Measurements from ENCODE around the gene DNAH5.
"Not testable (repeated sequence)": the region's sequence is repeated elsewhere in the genome, so short reads cannot be mapped to it uniquely, and the experiment has no call there.

Gene DNAH5

GRCh38 chr5:13821366-13821765, 123.1 kb downstream of the DNAH5 start:
- no peak overlapping the region for H3K27ac Mint-ChIP-seq

DNA sequence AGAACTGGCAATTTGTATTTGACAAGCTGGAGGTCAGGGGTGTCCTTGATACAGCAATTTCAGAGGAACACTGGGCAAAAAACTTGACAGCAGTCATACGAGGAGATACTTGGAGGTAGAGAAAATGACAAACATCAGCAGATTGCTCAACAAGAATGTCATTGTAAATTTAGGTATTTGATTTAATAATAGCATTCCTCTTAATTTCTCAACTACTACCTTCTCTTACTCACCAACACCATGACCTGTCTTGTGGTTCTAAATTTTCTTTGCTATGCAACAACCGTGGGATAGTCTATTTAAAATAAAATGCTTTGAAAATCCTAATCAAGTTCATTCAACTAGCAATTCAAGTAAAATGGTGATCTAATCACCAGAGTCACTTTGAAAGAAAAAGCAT, 128.4 kb downstream of the DNAH5 start:
- H3K9me3 Mint-ChIP-seq: peaks cover 4% of the 10 kb centered on the region
- H3K4me1 Mint-ChIP-seq: no peaks in the 10 kb centered on the region
- H3K4me3 Mint-ChIP-seq: no peak overlapping the region
- H3K27ac Mint-ChIP-seq: no peak overlapping the region
- H3K36me3 Mint-ChIP-seq: no peaks in the 10 kb centered on the region
- H3K27me3 Mint-ChIP-seq: no peaks in the 10 kb centered on the region

More at GRCh38 chr5:13821366-13821765, 123.1 kb downstream of the DNAH5 start:
- Mint-ChIP-seq H3K4me3 (no peak overlapping the region), H3K4me1 (no peaks in the 10 kb centered on the region), H3K9me3 (peaks cover 4% of the 10 kb centered on the region), H3K27me3 (no peaks in the 10 kb centered on the region), H3K36me3 (no peaks in the 10 kb centered on the region)

- H3K36me3 Mint-ChIP-seq: no peaks in the 10 kb centered on the region
- H3K27ac Mint-ChIP-seq: no peak overlapping the region
- H3K4me3 Mint-ChIP-seq: no peak overlapping the region
- H3K27me3 Mint-ChIP-seq: no peaks in the 10 kb centered on the region
- H3K4me1 Mint-ChIP-seq: no peaks in the 10 kb centered on the region
- peaks cover 4% of the 10 kb centered on the region for H3K9me3 Mint-ChIP-seq
Measured at GRCh38 chr5:13814301-13814700, 130.2 kb downstream of the DNAH5 start.

GRCh38 chr5:13809921-13810320, 134.6 kb downstream of the DNAH5 start:
- Mint-ChIP-seq H3K9me3 (peaks cover 7% of the 10 kb centered on the region), H3K4me1 (no peaks in the 10 kb centered on the region)

GRCh38 chr5:13804336-13804735, 140.2 kb downstream of the DNAH5 start:
- Mint-ChIP-seq H3K4me3 (no peak overlapping the region), H3K4me1 (no peaks in the 10 kb centered on the region), H3K27me3 (no peaks in the 10 kb centered on the region), H3K27ac (no peak overlapping the region), H3K9me3 (peaks cover 12% of the 10 kb centered on the region), H3K36me3 (no peaks in the 10 kb centered on the region)

More at GRCh38 chr5:13809921-13810320, 134.6 kb downstream of the DNAH5 start:
- Mint-ChIP-seq H3K27me3 (no peaks in the 10 kb centered on the region), H3K36me3 (no peaks in the 10 kb centered on the region), H3K4me3 (no peak overlapping the region), H3K27ac (no peak overlapping the region)

GRCh38 chr5:13798569-13798968, 145.9 kb downstream of the DNAH5 start:
- H3K9me3 Mint-ChIP-seq, H3K4me3 Mint-ChIP-seq, H3K4me1 Mint-ChIP-seq: not testable (repeated sequence)

DNA sequence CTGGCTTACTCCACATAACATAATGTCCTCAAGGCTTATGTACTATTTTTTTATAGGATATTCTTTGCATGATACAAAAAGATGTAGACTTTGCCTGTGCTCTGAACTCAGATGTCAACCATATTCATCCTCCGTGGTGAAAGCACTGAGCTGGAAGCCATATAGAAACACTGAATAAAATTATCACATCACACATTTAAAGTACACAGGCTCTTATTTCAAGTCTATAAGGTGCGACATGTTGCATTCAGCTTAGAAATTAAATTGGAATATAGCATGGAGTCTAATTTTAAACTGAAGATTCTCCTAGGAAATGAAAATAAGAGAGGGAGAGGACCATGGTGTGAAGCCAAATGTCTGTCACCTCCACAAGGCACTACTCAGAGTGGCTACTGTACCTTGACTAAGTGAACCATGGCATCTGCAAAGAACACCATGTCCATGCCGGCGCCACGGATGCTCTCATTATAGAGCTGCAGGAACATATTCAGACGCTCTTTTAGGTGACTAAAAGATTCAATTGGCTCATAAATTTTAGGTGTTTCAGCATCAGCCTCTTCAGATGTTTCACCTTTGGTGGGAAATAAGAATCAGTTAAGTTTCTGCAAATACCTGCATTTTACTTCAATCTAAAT, 158.6 kb downstream of the DNAH5 start:
- no peaks in the 10 kb centered on the region for H3K4me1 Mint-ChIP-seq
- H3K9me3 Mint-ChIP-seq: peaks cover 10% of the 10 kb centered on the region
- H3K36me3 Mint-ChIP-seq: no peaks in the 10 kb centered on the region
- no peaks in the 10 kb centered on the region for H3K27me3 Mint-ChIP-seq
- no peak overlapping the region for H3K4me3 Mint-ChIP-seq
- H3K27ac Mint-ChIP-seq: no peak overlapping the region

More at GRCh38 chr5:13798569-13798968, 145.9 kb downstream of the DNAH5 start:
- not testable (repeated sequence) for H3K27me3 Mint-ChIP-seq, H3K27ac Mint-ChIP-seq, H3K36me3 Mint-ChIP-seq

DNA sequence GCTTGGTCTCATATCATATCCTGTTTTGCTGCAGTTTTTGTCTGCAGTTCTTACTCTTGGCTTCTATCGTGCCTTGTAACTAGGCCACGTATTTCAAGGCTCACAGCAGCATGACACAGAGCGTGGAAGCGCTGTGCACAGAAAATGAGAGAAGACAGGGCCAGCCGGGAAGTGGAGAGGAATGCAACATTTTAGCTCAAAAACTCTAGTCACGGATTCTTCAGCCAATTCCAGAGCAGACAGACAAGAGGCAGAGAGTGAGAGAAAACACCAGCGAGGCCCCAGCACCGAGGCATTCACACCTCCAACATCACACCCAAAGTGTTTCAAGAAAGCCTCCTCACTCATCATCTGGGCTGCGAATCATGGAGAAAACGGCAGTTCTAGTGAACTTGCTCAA, 160.8 kb downstream of the DNAH5 start:
- H3K9me3 Mint-ChIP-seq: peaks cover 20% of the 10 kb centered on the region
- H3K4me1 Mint-ChIP-seq: no peaks in the 10 kb centered on the region
- no peak overlapping the region for H3K4me3 Mint-ChIP-seq
- no peaks in the 10 kb centered on the region for H3K36me3 Mint-ChIP-seq
- no peak overlapping the region for H3K27ac Mint-ChIP-seq
- no peaks in the 10 kb centered on the region for H3K27me3 Mint-ChIP-seq

- peaks cover 11% of the 10 kb centered on the region for H3K9me3 Mint-ChIP-seq
- H3K4me1 Mint-ChIP-seq: no peaks in the 10 kb centered on the region
- H3K36me3 Mint-ChIP-seq: no peaks in the 10 kb centered on the region
- no peak overlapping the region for H3K4me3 Mint-ChIP-seq
- H3K27me3 Mint-ChIP-seq: peaks cover 2% of the 10 kb centered on the region
- no peak overlapping the region for H3K27ac Mint-ChIP-seq
Measured at GRCh38 chr5:13780081-13780480, 164.4 kb downstream of the DNAH5 start.

- Mint-ChIP-seq H3K36me3 (no peaks in the 10 kb centered on the region), H3K27me3 (peaks cover 2% of the 10 kb centered on the region), H3K9me3 (peaks cover 7% of the 10 kb centered on the region), H3K4me1 (no peaks in the 10 kb centered on the region), H3K4me3 (no peak overlapping the region), H3K27ac (no peak overlapping the region)
Measured at GRCh38 chr5:13773649-13774048, 170.8 kb downstream of the DNAH5 start.

DNA sequence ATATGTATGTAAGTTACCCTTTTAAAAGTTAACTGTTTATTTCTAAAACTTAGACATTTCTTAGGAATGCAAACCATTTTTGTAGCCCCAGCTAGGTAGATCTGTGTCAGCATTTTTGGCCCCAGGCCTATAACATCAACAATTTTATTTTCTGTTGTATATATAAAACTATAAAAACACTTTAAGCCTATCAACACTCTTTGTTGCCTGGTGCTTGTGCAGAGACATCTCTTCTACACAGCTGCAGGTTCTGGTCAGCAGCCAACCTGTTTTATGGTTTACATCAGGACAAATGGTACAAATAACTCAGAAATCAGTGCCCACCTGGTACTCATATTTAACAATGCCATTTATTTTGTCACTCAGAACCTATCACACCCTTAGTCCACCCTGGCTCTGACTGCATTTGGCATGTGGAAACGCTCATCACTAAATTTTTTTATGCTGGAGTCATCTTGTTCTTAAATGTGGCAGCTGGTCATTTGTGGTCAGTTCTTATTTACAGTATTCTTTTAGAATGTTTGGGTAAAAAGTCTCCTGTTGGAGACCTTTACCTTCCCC, 173.4 kb downstream of the DNAH5 start:
- H3K27ac Mint-ChIP-seq: no peak overlapping the region
- peaks cover 7% of the 10 kb centered on the region for H3K9me3 Mint-ChIP-seq
- no peak overlapping the region for H3K4me3 Mint-ChIP-seq
- no peaks in the 10 kb centered on the region for H3K4me1 Mint-ChIP-seq
- H3K36me3 Mint-ChIP-seq: no peaks in the 10 kb centered on the region
- no peaks in the 10 kb centered on the region for H3K27me3 Mint-ChIP-seq

DNA sequence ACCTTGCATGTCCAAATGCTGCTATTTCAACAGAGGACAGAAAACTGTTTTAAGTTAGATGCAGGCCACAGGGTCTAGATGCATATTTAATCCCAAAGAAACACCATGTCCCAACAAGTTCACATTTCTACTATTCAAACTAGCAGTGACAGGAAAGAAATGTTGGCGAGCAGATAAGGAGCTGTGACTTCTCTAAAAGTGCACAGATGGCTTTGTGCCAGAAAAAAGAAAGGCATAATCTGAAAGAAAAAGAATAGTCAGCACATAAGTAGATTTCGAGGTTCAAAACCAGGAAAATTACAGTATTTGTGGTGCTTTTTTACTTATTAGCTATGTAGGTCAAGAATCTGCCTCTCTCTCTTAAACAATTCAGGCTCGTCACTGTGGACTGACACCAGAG, 178.3 kb downstream of the DNAH5 start:
- H3K9me3 Mint-ChIP-seq: peaks cover 5% of the 10 kb centered on the region
- H3K36me3 Mint-ChIP-seq: no peaks in the 10 kb centered on the region
- no peak overlapping the region for H3K27ac Mint-ChIP-seq
- H3K4me1 Mint-ChIP-seq: no peaks in the 10 kb centered on the region
- H3K4me3 Mint-ChIP-seq: no peak overlapping the region
- no peaks in the 10 kb centered on the region for H3K27me3 Mint-ChIP-seq

DNA sequence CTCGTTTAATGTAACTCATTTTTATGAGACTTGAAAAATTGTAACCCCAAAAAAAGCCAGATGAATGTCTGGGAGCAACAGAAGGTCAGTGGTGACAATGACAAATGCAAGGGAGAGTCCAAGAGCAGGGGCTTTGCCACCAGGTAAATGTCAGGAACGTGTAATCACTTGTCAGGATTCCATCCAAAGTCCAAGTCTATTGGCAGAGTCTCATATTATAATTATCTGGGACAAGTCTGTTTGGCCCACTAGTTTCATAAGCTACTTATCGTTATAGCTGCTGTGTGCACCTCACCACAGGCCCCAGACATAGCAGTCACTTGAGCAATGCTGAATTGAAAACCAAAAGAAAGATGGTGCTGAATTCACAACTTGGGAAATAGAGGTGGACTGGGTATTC, 180.8 kb downstream of the DNAH5 start:
- H3K27me3 Mint-ChIP-seq: no peaks in the 10 kb centered on the region
- peaks cover 5% of the 10 kb centered on the region for H3K9me3 Mint-ChIP-seq
- H3K27ac Mint-ChIP-seq: no peak overlapping the region
- H3K36me3 Mint-ChIP-seq: no peaks in the 10 kb centered on the region
- no peaks in the 10 kb centered on the region for H3K4me1 Mint-ChIP-seq
- H3K4me3 Mint-ChIP-seq: no peak overlapping the region

- Mint-ChIP-seq H3K4me3 (no peak overlapping the region), H3K9me3 (no peaks in the 10 kb centered on the region), H3K36me3 (no peaks in the 10 kb centered on the region), H3K27me3 (no peaks in the 10 kb centered on the region), H3K27ac (no peak overlapping the region), H3K4me1 (no peaks in the 10 kb centered on the region)
Measured at GRCh38 chr5:13749766-13750165, 194.7 kb downstream of the DNAH5 start.

DNA sequence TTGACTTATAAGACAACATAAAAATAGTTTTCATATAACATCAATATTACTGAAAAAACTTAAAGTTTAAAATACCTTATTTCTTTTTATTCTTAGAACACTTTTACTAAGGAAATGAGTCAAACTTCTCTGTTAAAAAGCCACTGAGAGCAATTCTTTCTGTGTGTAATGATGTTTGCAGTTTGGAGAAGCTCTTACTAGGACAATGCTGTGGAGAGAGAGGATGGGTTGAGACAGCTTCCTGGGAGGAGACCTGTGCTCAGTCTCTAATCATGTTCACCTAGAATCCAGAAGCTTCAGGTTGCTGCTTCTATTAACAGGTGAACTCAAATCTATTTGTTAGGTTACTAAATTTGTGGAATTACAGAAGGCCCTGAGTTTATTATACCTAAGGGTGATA, 198.5 kb downstream of the DNAH5 start:
- Mint-ChIP-seq H3K9me3 (no peaks in the 10 kb centered on the region), H3K27me3 (no peaks in the 10 kb centered on the region), H3K4me3 (no peak overlapping the region), H3K36me3 (no peaks in the 10 kb centered on the region), H3K27ac (no peak overlapping the region), H3K4me1 (no peaks in the 10 kb centered on the region)

- Mint-ChIP-seq H3K27ac (no peak overlapping the region), H3K4me1 (no peaks in the 10 kb centered on the region), H3K4me3 (no peak overlapping the region), H3K27me3 (no peaks in the 10 kb centered on the region), H3K36me3 (no peaks in the 10 kb centered on the region), H3K9me3 (peaks cover 4% of the 10 kb centered on the region)
Measured at GRCh38 chr5:13745508-13745907, 199.0 kb downstream of the DNAH5 start.

- H3K27ac Mint-ChIP-seq: no peak overlapping the region
- no peak overlapping the region for H3K4me3 Mint-ChIP-seq
- peaks cover 13% of the 10 kb centered on the region for H3K9me3 Mint-ChIP-seq
- H3K4me1 Mint-ChIP-seq: no peaks in the 10 kb centered on the region
- no peaks in the 10 kb centered on the region for H3K27me3 Mint-ChIP-seq
- H3K36me3 Mint-ChIP-seq: no peaks in the 10 kb centered on the region
Measured at GRCh38 chr5:13740471-13740870, 204.0 kb downstream of the DNAH5 start.

All from activated naive CD4-positive, alpha-beta T cell treated with anti-CD3 and anti-CD28 coated beads, Interleukin-2, amount 50 U/mL, for 24 hours (primary cell).